ENCODE results near the gene ZNF282. TPM values are rescaled to one million over a fixed set of nuclear protein-coding genes. Genes with fewer than 3 reads are reported as not detected.

Gene ZNF282
- total and polyA plus RNA-seq, 9 of the 15 experiments (the other 6 are each of a cell fraction or from before 2014, with no cell fraction given) = 0.76 to 58.6 (median 17.4) TPM

GRCh38 chr7:149261829-149262617 lies 66.7 kb downstream of the ZNF282 start, which contains the start of gene ZNF783 (continued):
- TF ChIP-seq TSC22D4 (tag; IDR thresholded peaks at IDR 0.05) = no peak
- no peak for TF ChIP-seq THAP7 (CRISPR knock-in tag; IDR thresholded peaks at IDR 0.05)
- no peak for TF ChIP-seq ZNF165 (CRISPR knock-in tag; IDR thresholded peaks at IDR 0.05; ENCODE audit: borderline replicate concordance)
- no peak for TF ChIP-seq ZNF444 (CRISPR knock-in tag; IDR thresholded peaks at IDR 0.05)
- TF ChIP-seq EZH2 (IDR thresholded peaks at IDR 0.05; ENCODE audit: borderline replicate concordance, low read depth, low read length) = no peak
- no peak for TF ChIP-seq ZNF133 (CRISPR knock-in tag; IDR thresholded peaks at IDR 0.05)
- no peak for TF ChIP-seq IRF1 (CRISPR knock-in tag; IDR thresholded peaks at IDR 0.05; ENCODE audit: borderline replicate concordance)
- TF ChIP-seq ZNF696 (CRISPR knock-in tag; conservative IDR thresholded peaks at IDR 0.05) = no peak
- no peak for TF ChIP-seq TCF7L2 (IDR thresholded peaks at IDR 0.05; ENCODE audit: low read depth, low read length)
- peak; percentile 17 for TF ChIP-seq NEUROD1 (IDR thresholded peaks at IDR 0.05; ENCODE audit: borderline replicate concordance, low read depth, low read length, partially characterized antibody)
- 0 out of 2 replicates have a peak, but pooled peaks have one; percentile 36 for TF ChIP-seq TGIF2 (CRISPR knock-in tag; IDR thresholded peaks at IDR 0.05)
- TF ChIP-seq MNT (conservative IDR thresholded peaks at IDR 0.05) = peak; percentile 62 to 88
- TF ChIP-seq TBL1XR1 (IDR thresholded peaks at IDR 0.05; ENCODE audit: low read length in 2 of 2) = no peak
- TF ChIP-seq SFPQ (IDR thresholded peaks at IDR 0.05; ENCODE audit: low read depth, low read length) = no peak
- TF ChIP-seq DNMT1 (IDR thresholded peaks at IDR 0.05) = no peak
- peak; percentile 45; the same call in 1 of the 2 replicates for TF ChIP-seq LCOR (CRISPR knock-in tag; IDR thresholded peaks at IDR 0.05)
- no peak for TF ChIP-seq ZNF436 (CRISPR knock-in tag; IDR thresholded peaks at IDR 0.05)
- no peak for TF ChIP-seq LEF1 (IDR thresholded peaks at IDR 0.05)
- TF ChIP-seq JUNB (CRISPR knock-in tag; conservative IDR thresholded peaks at IDR 0.05) = no peak
- peak; percentile 29; the same call in 1 of the 2 replicates for TF ChIP-seq ZNF384 (IDR thresholded peaks at IDR 0.05; ENCODE audit: low read depth, low read length)
- TF ChIP-seq KLF1 (tag; IDR thresholded peaks at IDR 0.05) = no peak; the same call in none of the 2 replicates
- TF ChIP-seq MLX (CRISPR knock-in tag; conservative IDR thresholded peaks at IDR 0.05) = 0 out of 4 replicates have a peak, but pooled peaks of 1 of the 2 experiments have one; percentile 50
- no peak for TF ChIP-seq ZBTB17 (CRISPR knock-in tag; IDR thresholded peaks at IDR 0.05)
